Measurements from ENCODE around the gene CTSS. TPM values are rescaled to one million over a fixed set of nuclear protein-coding genes. Genes with fewer than 3 reads are reported as not detected.
"Not testable (repeated sequence)": the region's sequence is repeated elsewhere in the genome, so short reads cannot be mapped to it uniquely, and the experiment has no call there.

Gene CTSS
- total RNA-seq, 1 donor from 2014 or later, result 12.2 TPM

GRCh38 chr1:150718225-150718891, 47.2 kb downstream of the CTSS start:
- no peaks in the 10 kb centered on the region for H3K27me3 ChIP-seq (ENCODE audit: control insufficient read depth, insufficient read depth, low read length)
- no peak for TF ChIP-seq CTCF (IDR thresholded peaks at IDR 0.05; ENCODE audit: insufficient read depth, low read length, poor library complexity, severe bottlenecking)
- H3K36me3 ChIP-seq (ENCODE audit: control insufficient read depth, insufficient read depth, low read length), result no peaks in the 10 kb centered on the region
- no peak for DNase-seq (ENCODE audit: low read depth)
- H3K4me3 ChIP-seq (ENCODE audit: low read depth, low read length), result no peak overlapping the region

GRCh38 chr1:150709031-150709430, 56.5 kb downstream of the CTSS start:
- not testable (repeated sequence) for H3K4me3 ChIP-seq (ENCODE audit: low read depth, low read length); H3K36me3 ChIP-seq (ENCODE audit: control insufficient read depth, insufficient read depth, low read length); DNase-seq (ENCODE audit: low read depth); H3K27me3 ChIP-seq (ENCODE audit: control insufficient read depth, insufficient read depth, low read length)

- DNase-seq (ENCODE audit: low read depth), result no peak
- Histone ChIP-seq H3K27me3 (ENCODE audit: control insufficient read depth, insufficient read depth, low read length) (no peaks in the 10 kb centered on the region), H3K4me3 (ENCODE audit: low read depth, low read length) (no peak overlapping the region), H3K36me3 (ENCODE audit: control insufficient read depth, insufficient read depth, low read length) (no peaks in the 10 kb centered on the region)
- TF ChIP-seq CTCF (IDR thresholded peaks at IDR 0.05; ENCODE audit: insufficient read depth, low read length, poor library complexity, severe bottlenecking), result no peak
Observed at GRCh38 chr1:150708595-150708994, 57.0 kb downstream of the CTSS start.

GRCh38 chr1:150706091-150706490, 59.5 kb downstream of the CTSS start:
- Histone ChIP-seq H3K4me3 (ENCODE audit: low read depth, low read length) (no peak overlapping the region), H3K36me3 (ENCODE audit: control insufficient read depth, insufficient read depth, low read length) (no peaks in the 10 kb centered on the region), H3K27me3 (ENCODE audit: control insufficient read depth, insufficient read depth, low read length) (no peaks in the 10 kb centered on the region)
- DNase-seq (ENCODE audit: low read depth), result no peak
- no peak for TF ChIP-seq CTCF (IDR thresholded peaks at IDR 0.05; ENCODE audit: insufficient read depth, low read length, poor library complexity, severe bottlenecking)

- no peak for DNase-seq (ENCODE audit: low read depth)
- Histone ChIP-seq H3K27me3 (ENCODE audit: control insufficient read depth, insufficient read depth, low read length) (no peaks in the 10 kb centered on the region), H3K4me3 (ENCODE audit: low read depth, low read length) (no peak overlapping the region), H3K36me3 (ENCODE audit: control insufficient read depth, insufficient read depth, low read length) (no peaks in the 10 kb centered on the region)
- TF ChIP-seq CTCF (IDR thresholded peaks at IDR 0.05; ENCODE audit: insufficient read depth, low read length, poor library complexity, severe bottlenecking), result no peak
Observed at GRCh38 chr1:150703427-150703826, 62.2 kb downstream of the CTSS start.

GRCh38 chr1:150696995-150697927, 68.3 kb downstream of the CTSS start, which contains the start of gene GOLPH3L:
Gene GOLPH3L (minus strand): TSS chr1:150697154. CDS start chr1:150694838, 2,316 bp downstream.
- Histone ChIP-seq H3K36me3 (ENCODE audit: control insufficient read depth, insufficient read depth, low read length) (no peaks in the 10 kb centered on the region), H3K4me3 (ENCODE audit: low read depth, low read length) (peak within 1 kb of the TSS; percentile 81), H3K27me3 (ENCODE audit: control insufficient read depth, insufficient read depth, low read length) (no peaks in the 10 kb centered on the region)
- peak; percentile 98 for DNase-seq (ENCODE audit: low read depth)
- TF ChIP-seq CTCF (IDR thresholded peaks at IDR 0.05; ENCODE audit: insufficient read depth, low read length, poor library complexity, severe bottlenecking), result no peak

All from kidney epithelial cell (primary cell).